C1 segment of cervical spinal cord (tissue), 14 donors: ENCODE data around the gene SNAPIN.

Experiments used
- DNase-seq, 14 donors: peaks; one replicate each; lab custom pipeline; 2025; lab: John Stamatoyannopoulos, UW

SNAPIN gene

DNA sequence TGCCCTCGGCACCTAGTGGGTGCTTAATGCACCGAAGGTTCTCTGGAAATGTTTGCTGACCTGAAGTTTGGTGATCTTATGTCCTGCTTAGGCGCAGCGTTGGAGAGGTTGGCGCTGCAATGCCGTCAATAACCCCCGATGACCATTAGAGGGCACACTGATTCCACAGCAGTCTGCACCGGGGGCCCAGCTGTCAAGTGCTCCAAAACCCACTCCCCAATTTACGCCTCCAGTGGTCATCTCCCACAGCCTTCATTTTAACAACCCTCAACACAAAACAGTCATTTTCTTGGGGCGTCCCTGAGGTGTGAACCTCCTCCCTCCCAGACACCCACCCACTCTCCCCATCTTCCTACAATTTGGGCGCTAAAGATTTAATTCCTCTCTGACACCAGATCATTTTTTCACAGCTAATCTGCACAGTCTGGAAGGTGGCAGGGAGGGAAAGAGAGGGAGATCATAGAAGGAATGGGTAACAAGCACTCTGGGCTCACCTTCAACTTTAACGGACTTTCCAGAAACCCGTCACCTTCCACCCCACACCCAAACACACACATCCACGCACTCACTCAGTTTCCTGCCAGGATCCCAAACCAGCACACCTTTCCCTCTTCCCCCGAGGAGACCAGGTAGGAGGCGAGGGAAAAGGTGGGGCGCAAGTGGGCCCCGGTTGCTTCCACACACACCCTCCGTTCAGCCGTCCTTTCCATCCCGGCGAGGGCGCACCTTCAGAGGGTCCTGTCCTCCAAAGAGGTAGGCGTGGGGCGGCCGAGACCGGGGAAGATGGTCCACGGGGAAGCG, 19.4 kb downstream of the SNAPIN start:
- DNase-seq, result peak in 7 of 14 donors; percentile 4 to 39 (median 22)

DNA sequence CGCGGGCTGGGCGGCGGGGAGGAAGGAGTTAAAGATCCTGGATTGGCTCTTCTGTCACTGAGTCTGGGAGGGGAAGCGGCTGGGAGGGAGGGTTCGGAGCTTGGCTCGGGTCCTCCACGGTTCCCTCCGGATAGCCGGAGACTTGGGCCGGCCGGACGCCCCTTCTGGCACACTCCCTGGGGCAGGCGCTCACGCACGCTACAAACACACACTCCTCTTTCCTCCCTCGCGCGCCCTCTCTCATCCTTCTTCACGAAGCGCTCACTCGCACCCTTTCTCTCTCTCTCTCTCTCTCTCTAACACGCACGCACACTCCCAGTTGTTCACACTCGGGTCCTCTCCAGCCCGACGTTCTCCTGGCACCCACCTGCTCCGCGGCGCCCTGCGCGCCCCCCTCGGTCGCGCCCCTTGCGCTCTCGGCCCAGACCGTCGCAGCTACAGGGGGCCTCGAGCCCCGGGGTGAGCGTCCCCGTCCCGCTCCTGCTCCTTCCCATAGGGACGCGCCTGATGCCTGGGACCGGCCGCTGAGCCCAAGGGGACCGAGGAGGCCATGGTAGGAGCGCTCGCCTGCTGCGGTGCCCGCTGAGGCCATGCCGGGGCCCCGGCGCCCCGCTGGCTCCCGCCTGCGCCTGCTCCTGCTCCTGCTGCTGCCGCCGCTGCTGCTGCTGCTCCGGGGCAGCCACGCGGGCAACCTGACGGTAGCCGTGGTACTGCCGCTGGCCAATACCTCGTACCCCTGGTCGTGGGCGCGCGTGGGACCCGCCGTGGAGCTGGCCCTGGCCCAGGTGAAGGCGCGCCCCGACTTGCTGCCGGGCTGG, 20.2 kb downstream of the SNAPIN start, which contains the start of gene NPR1:
NPR1 (plus strand) TSS at position 170 of the 818 bp plus-strand sequence; CDS start at position 591, 421 bp downstream.
- no peak for DNase-seq

DNA sequence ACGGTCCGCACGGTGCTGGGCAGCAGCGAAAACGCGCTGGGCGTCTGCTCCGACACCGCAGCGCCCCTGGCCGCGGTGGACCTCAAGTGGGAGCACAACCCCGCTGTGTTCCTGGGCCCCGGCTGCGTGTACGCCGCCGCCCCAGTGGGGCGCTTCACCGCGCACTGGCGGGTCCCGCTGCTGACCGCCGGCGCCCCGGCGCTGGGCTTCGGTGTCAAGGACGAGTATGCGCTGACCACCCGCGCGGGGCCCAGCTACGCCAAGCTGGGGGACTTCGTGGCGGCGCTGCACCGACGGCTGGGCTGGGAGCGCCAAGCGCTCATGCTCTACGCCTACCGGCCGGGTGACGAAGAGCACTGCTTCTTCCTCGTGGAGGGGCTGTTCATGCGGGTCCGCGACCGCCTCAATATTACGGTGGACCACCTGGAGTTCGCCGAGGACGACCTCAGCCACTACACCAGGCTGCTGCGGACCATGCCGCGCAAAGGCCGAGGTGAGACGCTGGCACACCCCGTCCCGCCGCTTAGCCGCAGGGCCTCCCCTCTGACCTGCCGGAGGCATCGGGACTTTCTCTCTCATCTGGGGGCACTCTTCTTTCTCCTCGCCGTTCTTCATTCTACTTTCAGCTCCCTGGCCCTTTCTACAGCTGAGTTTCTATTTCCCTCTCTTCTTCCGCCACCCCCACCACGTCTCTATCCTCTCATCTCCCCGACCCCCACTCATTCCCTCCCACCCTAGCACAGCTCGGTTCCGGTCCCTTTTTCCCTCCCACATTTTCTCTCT, 21.0 kb downstream of the SNAPIN start:
- DNase-seq, result no peak

DNA sequence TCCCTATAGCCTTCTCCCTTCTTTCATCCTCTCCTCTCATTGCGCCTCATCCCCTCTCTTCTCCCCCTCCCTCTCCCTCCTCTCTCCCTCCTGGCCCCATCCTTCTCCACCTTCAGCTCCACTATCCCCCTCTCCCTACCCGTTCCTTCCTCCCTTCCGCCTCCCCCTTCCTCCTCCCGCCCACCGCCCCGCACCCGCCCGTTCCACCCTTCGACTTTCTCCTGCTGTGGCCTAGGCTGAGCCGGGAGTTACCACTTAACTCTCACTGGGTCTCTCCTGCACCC, 21.6 kb downstream of the SNAPIN start:
- no peak for DNase-seq

DNA sequence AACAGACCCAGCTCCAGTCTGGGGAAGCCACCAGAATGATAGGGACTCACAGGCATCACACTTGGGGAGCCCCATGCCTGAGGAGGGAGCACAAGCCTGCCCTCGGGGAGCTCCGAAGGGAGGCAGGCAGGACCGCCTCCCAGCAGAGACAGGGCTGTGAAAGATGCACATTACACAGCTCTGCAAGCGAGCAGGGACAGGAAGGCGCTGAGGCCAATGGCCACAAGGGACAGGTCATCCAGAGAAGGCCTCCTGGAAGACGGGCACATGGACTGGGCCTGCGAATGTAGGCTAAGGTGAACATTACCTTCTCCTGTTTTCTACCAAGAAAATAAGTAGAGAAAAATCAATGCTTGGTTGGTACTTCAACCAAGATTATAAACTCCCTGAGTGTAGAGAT, 24.2 kb downstream of the SNAPIN start:
- DNase-seq, result no peak

DNA sequence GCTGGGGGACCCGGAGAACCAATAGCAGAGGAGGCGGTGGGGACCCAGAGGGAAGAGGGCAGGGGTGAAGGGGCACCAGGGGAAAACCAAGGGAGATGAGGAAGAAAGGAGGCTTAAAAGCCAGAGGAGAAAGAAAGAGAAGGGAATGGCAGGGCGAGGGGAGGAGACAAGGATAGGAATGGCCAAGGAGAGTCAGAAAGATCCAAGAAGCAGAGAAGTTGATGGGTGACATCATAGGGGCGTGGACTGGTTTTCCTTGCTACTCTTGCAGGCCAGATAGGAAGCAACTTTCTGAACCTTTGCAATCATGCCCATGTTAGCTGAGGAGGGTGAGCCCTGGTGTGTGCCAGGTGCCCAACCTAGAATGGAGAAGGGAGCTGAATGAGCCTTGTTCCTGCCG, 25.4 kb downstream of the SNAPIN start:
- no peak for DNase-seq

DNA sequence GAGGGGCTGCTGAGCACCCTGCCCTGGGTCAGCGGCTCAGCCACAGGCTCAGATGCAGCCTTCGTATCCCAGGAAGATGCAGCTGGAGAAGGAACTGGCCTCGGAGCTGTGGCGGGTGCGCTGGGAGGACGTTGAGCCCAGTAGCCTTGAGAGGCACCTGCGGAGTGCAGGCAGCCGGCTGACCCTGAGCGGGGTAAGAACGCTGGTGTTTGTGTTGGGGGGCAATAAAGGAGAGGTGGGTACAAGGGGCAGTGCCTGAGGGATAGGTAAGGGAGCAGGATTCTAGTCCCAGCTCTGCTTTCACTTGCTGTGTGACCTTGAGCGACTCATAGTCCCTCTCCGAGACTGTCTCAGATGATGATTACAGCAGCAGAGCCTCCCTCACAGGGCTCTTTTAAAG, 26.4 kb downstream of the SNAPIN start:
- DNase-seq, result no peak

DNA sequence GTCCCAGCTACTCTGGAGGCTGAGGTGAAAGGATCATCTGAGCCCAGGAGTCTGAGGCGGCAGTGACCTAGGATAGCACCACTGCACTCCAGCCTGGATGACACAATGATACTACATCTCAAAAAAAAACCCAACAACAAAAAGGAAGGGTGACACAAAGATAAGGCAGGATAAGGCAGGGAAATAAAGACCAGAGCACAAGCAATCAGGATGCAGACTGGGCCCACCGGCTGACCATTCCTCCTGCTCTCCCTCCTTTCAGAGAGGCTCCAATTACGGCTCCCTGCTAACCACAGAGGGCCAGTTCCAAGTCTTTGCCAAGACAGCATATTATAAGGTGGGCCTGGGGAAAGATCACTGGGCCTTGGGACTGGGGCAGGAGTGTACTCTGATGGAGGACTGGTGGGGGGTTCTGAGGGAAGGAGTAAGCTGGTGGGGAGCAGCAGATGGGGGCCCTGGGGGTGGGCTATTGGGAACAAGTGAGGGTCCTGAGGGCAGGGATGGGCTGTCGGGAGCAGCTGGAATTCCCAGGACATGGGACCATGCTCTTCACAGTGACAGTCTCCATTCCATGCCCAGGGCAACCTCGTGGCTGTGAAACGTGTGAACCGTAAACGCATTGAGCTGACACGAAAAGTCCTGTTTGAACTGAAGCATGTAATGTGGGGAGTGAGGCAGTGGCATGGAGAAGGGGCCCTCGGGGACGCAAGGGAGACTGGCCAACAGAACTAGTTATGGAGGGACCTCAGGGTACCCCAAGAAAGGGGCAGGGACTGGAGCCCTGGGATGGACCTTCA, 27.2 kb downstream of the SNAPIN start:
- no peak for DNase-seq

DNA sequence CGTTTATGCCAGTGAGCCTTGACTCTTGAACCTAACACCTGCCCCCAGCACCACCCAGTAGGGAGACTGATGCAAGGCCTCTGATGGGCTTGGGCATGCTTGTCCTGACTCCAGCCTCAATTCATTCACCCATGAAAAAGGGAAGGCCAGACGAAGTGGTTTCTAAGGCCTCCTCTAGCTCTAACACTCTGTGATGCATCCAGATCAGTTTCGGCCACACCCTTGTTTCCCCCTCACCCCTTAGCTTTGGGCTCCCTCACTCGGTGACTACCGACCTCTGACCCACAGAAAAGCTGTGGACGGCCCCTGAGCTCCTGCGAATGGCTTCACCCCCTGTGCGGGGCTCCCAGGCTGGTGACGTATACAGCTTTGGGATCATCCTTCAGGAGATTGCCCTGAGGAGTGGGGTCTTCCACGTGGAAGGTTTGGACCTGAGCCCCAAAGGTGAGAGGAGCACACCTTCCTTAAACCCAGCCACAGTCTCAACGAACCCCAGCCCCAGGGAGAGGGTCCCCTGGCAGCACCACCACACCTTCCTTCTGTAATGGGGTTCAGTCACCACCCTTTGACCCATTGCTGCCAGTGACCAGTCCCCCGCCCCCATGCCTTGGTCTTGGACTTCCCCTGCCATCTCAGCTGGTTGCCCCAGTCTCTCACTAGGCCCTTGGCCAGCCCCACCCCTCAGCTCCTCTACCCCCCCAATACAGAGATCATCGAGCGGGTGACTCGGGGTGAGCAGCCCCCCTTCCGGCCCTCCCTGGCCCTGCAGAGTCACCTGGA, 29.0 kb downstream of the SNAPIN start:
- no peak for DNase-seq

DNA sequence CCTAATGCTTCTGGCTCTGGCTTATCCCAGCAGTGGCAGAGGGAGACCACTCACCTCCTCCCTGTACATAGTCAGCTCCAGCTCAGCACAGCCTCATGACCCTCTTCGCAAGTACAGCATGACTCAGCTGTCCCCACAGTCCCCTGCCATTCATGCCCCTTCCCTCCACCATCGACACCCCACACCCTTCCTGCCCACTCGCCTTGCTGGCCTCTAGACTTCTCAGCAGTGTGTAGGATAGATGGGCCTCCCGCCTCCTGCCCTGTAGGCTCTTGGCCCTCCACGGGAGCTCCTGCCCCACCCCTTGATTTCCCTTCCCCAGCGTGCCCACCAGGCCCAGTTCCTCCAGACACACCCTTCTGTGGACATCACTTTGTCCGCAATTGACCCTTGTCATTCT, 29.8 kb downstream of the SNAPIN start:
- DNase-seq, result no peak

DNA sequence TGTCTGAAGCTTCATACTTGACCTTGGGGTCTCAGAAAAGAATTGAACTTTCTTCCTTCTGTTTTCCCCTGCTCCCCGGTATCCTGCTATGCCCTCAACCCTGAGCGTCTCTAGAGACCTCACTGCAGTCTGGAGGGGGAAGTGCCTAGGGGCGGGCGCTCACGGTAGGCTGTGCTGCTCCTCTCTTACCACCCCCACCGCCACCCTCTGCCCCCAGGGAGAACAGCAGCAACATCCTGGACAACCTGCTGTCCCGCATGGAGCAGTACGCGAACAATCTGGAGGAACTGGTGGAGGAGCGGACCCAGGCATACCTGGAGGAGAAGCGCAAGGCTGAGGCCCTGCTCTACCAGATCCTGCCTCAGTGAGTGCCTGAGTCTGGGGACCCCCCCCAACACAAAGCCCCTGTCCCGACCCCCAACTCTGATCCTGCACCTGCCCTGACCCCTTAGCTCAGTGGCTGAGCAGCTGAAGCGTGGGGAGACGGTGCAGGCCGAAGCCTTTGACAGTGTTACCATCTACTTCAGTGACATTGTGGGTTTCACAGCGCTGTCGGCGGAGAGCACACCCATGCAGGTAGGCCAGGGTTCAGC, 30.3 kb downstream of the SNAPIN start:
- DNase-seq, result no peak

DNA sequence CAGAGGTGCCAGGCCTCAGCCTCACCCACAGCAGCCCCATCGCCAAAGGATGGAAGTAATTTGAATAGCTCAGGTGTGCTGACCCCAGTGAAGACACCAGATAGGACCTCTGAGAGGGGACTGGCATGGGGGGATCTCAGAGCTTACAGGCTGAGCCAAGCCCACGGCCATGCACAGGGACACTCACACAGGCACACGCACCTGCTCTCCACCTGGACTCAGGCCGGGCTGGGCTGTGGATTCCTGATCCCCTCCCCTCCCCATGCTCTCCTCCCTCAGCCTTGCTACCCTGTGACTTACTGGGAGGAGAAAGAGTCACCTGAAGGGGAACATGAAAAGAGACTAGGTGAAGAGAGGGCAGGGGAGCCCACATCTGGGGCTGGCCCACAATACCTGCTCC, 35.0 kb downstream of the SNAPIN start:
- no peak for DNase-seq

DNA sequence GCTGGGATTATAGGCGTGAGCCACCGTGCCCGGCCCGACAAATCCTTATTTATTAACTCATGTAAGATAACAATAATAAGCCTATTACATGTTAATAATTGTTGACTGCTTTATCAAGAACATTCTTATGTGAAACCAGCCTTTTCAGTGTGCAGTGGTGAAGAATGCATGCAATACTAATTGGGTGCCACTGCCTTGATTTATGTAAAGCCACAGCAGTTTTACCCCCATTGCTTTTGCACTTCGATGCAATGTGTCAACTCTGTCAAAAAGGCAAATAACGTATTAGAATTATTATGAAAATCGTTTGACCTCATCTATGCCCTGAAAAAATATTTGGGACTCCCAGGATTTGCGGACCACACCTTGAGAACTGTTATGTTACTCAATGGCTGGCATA, 38.2 kb downstream of the SNAPIN start:
- no peak for DNase-seq

DNA sequence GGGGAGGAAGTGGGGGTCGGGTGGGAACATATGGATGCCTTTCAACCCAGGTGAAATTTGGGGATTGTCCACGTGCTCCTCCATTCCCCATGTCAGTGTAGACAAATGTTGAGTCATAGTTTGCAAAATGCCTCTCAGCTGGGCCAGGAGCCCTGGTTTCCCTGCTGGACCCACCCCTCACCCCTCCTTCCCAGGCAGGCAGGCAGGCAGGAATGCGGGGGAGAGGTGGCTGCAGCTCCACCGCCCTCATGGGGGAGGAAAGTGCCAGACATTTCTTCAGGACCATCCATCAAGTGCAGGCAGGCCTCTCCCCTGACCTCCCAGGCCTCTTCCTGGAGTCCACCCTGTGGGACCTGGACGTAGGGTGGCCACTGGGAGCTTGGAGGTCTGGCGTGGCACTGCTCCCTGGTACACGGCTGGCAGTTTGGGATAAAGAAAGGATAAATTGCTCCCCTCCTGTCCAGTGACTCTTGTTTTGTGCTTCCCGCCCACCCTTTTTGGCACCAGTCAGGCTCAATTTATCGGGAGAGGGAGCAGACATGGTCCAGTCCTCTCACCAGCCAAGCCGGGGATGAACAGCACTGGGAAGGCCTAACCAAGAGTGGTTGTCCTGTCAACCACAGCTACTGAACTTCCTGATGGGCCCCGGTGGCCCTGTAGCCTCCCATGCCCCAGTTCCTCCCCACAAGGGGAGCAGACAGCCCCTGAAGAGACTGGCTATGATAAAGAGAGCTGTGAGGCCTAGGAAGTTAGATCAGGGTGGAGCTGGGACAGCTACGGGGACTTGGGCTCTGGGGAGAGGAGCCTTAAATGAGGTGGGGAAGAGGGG, 38.9 kb downstream of the SNAPIN start:
- DNase-seq, result no peak

DNA sequence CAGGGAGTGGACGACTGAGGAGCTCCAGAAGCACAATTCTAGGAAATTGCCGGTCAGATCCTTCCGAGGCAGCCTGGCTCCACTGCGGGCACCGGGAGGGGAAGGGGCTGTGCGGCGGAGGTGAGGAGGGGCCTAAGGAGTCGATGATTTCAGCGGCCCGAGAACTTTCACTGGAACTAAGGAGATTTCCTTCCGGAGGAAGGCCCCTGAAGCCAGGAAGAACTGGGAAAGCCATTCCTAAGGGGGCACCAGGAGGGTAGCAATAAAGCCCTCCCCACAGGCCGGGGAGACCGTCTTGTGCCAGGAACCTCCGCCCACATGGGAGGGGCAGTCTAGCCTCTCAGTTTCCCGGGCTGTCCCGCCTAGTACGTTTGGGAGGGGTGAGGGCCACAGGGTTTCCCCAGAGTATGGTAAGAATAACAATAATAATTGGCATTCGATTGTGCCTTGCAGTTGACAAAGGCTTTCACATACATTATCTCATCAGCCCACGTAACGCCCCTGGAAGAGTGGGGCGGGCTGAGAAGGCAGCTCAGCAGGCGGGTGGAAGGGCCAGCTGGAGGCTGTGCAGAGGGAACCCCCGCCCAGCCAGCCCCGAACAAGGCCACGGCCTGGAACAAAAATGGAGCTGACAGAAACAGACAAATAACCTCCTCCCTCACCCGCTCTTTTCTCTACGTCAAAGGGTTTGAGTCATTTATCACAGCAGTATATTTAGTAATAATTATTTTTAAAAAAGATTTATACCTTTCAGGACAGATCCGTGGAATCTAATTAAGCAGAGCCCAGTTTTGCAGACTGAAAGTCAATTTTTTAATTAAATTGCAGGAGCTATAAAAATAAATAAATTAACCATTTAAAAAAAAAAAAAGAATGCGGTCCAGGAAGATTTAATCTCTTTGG, 39.8 kb downstream of the SNAPIN start:
- peak in 2 of 14 donors; percentile 7 to 13 for DNase-seq

DNA sequence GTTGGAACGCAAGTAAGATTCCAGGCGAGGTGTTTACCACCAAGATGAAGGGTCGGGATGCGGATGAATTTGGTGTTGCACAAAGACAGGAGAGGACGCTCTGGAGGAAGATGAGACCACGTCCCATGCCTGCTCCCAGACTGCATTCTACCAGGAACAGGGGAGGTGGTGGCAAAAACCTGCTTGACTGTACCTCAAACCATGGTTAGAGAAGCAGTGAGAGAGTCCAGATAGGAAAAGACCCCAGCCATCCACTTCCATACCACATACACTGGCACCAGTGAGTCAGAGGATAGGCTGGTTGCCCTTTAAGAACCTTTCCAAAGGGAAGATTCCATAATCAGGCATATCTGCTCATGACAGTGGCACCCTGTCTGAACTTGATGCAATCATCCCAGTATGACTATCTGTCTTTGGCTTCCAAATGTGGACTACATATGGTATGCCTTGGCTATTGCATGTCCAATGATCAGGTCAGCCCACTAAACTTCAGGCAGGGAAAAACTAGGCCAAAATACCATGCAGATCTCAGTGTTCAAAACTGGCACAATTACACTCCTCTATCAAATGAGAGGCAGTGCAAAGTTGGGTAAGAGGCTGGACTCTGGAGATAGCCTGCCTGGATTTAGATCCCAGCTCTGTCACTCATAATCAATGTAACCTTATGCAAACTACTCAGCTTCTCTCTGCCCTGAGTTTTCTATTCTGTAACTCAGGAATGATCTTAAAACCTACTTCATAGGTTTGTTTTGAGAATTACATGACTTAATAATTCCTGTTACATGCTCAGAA, 40.6 kb downstream of the SNAPIN start:
- DNase-seq, result no peak

DNA sequence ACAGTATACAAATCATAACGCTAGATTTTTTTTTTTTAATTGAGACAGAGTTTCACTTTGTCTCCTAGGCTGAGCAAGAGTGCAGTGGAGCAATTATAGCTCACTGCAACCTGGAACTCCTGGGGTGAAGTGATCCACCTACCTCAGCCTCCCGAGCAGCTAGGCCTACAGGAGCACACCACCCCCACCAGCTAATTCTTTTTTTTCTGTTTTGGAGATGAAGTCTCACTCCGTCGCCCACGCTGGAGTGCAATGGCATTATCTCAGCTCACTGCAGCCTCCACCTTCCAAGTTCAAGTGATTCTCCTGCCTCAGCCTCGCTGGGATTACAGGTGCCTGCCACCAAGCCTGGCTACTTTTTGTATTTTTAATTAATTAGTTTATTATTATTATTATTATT, 41.3 kb downstream of the SNAPIN start:
- DNase-seq, result no peak
